Suppressor macrophage treated with lipopolysaccharide for 4 hours (primary cell): Measurements from ENCODE around the gene MBNL1.
"Not testable (repeated sequence)": the region's sequence is repeated elsewhere in the genome, so short reads cannot be mapped to it uniquely, and the experiment has no call there.

Source experiments
- DNase-seq: peaks from one replicate; pipeline ENCODE4 v3.0.0-alpha.2; 2020

Gene MBNL1

DNA sequence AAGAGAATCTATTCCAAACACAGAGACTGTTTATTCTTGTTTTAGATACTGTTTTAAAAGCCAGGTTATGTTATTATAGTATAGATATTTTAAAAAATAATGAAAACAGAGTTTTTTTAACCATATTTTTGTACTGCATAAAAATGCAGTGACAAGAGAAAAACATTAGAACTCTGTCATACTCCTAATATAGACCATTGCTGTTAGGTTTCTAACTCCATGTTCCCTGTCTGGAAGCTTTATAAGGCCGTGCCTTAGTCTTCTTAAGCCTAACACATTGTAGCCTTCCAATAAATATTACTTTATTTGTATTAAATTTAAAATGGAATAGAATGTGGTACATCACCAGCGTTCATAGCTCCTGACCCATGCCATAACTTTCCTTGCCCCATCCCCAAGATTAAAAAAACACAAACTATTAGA is 53.2 kb downstream of the MBNL1 start:
- DNase-seq, result no peak

DNA sequence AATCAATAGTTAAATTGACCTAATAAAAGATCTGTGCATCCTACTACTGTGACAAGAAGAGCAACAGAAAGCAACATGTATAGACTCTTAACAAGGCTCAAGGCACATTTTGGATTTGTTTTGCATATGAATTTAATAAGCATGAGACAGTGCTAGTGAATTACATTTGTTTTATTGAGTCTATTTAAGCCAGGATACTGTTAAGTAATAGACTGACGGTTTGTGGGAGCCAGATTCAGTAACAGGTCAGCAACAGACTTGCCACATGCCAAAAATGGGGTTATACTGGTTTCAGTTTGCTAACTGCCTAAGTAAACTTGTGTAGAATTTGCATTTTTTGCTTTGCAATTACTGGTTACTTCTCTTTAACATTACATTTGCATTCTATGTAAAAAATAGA is 54.0 kb downstream of the MBNL1 start:
- DNase-seq, result peak; percentile 45

DNA sequence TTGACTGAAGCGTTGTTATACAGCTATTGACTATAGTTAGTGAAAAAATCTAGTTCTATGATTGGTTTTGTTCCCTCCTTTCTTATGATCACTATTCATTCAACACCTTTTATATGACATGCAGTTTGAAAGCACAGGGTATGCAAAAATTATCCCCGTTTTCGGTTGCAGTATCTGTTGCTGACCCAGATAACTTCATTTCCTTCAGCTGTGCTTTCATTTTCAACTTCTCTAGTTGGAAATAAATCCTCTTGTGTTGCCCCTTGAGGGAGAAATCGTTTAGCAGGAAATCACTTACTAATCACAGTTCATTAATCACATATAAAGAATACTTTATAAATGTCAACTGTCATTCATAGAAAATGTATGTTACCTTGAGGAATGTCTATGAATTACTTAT is 55.1 kb downstream of the MBNL1 start:
- peak; percentile 62 for DNase-seq

DNA sequence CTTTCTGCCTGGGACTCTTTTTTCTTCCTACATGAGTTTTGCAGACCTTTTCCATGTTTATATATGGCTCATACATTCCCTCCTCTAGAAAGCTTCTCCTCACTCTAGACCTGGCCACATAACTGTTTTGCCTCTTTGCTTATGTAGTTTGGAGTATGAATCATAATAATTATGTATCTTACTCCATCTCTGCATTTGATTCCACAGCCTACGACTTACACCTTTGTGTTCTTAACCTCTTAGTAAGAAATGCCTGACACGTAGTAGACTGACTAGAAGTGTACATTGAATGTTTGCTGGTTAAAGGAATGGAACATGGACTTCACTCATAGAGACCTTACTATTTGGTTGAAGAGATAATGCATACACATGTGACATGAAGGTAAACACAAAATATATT is 56.4 kb downstream of the MBNL1 start:
- DNase-seq, result no peak

DNA sequence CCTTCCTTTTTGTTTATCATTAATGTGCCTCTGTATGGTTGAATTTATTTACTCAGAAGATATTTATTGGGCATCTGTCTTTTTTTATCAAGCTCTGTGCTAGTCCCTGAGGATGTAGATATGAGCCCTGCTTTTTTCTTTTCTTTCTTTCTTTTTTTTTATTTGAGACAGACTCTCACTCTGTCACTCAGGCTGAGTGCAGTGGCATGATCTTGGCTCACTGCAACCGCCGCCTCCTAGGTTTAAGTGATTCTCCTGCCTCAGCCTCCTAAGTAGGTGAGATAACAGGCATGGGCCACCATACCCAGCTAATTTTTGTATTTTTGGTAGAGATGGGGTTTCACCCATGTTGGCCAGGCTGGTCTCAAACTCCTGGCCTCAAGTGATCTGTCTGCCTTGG is 58.5 kb downstream of the MBNL1 start:
- no peak for DNase-seq

DNA sequence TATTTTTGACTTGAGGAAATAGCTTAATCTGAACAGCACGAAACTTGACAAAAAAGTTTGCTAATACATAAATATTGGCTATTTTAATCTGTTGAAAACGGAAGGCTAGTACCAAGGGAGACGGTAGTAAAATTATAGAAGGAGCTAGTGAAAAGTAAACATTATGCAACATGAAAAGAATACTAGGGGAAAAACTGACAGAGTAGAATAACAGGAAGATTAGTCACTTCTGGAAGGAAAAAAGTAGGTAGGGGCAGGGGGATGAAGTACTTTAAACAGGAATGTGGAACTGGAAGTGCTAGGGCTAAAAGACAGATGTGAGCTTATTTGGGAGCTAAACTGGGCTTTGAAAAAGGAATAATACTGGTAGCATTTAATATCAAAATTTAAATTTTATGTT is 60.1 kb downstream of the MBNL1 start:
- DNase-seq, result peak; percentile 64

DNA sequence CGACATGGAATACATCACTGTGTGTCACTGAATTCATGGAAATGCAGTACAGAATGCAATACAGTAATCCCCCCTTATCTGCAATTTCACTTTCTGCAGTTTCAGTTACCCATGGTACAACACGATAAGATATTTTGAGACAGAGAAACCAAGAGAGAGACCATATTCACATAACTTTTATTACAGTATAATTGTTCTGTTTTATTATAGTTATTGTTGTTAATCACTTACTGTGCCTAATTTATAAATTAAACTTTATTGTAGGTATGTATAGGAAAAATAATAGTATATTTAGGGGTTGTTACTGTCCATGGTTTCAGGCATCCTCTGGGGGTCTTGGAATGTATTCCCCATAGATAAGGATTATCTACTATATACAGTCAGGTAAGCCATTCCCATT is 61.8 kb downstream of the MBNL1 start:
- peak; percentile 21 for DNase-seq

DNA sequence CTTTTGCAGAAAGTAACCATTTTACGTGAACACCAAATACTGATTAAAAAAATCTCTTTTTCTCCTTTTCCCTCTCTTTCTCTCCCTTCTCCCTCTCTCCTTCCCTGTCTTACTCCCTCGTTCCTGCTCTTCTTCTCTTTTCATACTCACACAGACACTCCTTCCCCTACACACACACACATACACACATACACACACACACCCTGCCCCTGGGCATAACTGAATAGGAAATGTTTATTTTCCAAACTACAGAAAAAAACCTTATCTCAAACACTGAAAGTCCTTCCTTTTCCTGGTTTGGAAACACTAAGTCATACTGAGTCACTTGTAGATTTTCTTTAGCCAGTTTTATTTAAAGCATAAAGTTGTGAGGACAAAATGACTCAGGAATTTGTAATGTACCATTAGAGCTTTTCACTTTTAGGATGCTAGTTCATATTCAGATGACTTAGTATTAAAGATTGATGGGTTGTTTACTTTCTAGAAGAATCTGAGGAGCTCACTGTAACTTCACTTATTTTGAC is 62.4 kb downstream of the MBNL1 start:
- DNase-seq, result peak; percentile 77

DNA sequence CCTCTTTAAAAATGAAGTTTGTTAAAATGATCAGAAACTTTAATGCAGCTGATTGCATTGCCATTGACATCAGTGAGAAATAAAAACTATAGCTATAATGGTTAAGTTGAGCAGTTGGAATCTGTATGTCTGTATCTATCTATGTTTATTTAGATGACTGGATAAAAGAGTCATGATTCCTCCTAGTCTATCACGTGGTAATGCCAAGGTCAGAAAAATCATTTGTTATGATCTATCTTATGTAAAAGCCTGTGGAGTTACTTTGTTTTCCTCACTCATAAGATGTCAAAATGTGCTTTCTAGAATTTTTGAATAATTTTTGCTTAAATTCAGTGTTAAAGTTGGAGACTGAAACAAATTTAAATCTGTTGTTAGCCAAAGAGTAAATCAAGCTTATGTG is 63.3 kb downstream of the MBNL1 start:
- DNase-seq, result no peak

DNA sequence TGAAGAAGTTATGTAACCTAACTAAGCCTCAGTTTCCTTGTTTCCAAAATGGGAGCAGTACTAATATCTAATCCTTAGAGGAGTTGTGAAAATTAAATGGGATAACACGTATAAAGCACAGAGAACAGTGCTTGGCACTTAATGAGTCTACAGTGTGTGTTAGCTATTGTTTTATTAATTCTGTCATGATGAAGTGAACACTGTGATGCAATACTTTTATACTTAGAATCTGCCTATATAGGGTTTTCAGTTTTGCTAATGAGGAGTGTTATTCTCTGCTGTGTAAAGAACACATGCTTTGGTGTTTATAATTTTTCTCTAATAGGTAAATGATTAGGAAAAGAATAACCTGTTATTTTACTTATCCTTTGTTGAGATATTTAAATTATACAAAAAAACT is 65.2 kb downstream of the MBNL1 start:
- DNase-seq, result no peak

DNA sequence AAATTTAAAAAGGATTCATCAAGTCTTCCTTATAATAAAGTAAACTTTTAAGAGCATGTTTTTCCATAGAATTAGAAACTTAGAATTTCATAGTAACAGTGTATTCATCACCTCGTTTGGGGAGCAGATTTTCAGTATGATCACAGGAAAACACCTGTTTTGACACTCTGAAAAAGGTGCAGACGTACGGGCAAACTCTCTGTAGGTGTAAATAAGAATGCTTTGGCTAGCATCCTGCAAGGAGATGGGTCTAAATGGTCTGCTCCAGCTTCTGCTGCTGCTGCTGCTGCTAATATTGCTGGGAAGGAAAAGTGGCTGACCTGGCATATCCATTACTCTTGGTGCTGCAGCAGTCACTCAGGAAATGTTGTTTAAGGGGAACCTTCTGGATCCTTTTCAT is 66.0 kb downstream of the MBNL1 start:
- DNase-seq, result no peak

DNA sequence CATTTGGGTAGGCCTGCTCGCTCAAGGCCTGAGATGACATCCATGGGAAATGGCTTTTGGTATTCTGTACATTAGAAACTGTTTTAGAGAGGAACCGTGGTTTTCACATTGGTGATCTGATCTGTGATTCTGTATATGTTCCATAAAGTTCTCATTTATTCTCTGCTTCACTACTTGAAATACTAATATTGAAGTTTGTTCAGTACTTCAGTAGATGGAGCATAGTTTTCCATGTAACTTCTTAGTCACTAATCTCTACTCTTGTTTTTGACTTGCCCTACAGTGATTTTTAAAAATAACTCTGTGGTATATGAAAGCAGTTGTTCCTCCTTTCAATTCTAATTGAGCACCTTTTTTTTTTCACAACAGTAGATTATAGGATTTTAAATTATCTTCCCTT is 66.5 kb downstream of the MBNL1 start:
- no peak for DNase-seq

DNA sequence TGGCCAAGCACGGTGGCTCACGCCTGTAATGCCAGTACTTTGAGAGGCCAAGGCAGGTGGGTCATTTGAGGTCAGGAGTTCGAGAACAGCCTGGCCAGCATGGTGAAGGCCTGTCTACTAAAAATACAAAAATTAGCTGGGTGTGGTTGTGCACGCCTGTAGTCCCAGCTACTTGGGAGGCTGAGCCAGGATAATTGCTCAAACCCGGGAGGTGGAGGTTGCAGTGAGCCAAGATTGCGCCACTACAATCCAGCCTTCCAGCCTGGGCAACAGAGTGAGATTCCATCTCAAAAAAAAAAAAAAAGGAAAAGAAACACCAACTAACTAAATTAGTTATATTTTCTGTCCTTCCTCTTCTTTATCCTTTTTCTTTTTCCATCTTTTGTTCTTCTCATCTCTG is 68.6 kb downstream of the MBNL1 start:
- not testable (repeated sequence) for DNase-seq

DNA sequence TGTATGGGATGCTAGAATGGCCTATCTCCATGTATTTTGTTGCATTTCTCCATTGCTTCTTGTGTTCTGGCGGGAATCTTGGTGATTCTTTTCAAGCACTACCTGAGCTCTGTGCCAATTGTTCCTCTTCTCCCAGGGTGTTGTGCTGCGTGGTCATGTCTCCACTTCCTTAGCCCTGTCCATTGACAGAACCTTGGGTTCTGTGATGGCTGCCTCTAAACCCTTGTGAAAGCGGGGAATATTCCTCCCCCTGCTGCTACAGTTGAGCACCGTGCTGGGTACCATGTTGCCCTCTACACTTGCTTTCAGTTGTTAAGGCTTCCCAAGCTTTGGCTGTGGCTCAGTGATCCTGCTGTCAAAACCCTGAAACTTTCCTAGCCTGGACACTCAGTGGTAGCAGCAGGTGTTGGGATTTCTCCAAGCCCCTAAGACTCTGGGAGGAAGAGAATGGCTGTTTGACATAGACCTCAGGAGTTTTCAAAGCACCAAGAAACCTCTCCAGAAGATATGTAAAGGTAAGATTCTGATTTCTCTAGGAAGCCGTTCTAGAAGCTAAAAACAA is 69.5 kb downstream of the MBNL1 start:
- DNase-seq, result no peak

DNA sequence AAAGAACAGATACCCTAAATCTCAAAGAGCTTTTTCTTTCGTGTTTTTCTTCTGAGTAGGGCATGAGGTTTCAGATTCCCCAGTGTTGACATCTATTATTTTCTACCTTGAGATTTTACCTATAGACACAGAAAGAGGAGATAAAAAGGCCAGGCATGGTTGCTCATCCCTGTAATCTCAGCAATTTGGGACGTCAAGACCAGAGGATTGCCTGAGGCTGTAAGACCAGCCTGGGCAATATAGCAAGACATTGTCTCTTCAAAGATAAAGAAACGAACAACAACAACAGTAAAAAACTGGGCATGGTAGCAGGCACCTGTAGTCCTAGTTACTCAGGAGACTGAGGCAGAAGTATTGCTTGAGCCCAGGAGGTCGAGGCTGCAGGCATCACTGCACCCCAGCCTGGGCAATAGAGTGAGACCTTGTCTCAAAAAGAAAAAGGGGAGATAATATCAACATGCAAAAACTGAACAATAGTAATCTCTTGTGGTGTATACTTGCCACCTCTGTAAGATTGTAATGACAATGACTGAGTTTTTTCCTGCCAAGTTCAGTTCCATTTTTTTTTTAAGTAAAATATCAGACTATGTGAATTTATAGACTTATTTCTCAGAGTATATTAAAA is 71.3 kb downstream of the MBNL1 start:
- no peak for DNase-seq

DNA sequence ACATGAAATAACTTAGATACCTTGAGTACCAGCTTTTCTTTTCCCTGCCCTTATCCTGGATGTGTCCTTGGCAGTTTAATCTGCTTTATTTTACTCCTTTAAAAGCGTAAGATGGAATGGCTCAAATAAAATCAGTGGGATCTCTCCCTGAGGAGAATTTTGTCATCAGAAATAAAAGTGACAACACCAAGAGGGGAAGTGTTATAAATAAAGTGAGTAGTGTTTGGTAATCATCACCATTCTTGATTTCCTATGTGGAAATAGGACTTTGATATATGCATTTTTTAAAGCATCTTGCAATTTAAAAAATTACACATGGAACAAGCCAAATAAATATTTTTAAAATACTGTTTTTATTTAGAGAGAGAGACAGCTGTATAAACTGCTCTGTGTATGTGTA is 76.5 kb downstream of the MBNL1 start:
- DNase-seq, result peak; percentile 22

DNA sequence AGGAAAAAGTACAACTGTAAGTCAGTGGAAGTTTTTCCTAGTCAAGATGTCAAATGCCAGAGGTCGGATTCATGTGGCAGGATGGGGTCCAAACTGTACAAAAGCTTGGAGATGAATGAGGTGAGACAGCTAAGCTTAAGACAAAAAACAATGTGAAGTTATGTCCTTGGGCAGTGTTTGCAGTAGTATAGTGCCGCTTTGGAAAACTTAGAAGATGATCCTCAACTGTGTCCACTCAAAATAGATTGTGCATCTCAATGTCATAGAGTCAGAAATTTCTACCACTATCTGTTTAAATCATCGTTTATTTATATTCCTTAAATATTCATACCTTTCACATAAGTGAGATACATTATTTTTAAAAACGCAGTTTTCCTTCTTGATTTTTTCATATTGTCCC is 77.3 kb downstream of the MBNL1 start:
- no peak for DNase-seq

DNA sequence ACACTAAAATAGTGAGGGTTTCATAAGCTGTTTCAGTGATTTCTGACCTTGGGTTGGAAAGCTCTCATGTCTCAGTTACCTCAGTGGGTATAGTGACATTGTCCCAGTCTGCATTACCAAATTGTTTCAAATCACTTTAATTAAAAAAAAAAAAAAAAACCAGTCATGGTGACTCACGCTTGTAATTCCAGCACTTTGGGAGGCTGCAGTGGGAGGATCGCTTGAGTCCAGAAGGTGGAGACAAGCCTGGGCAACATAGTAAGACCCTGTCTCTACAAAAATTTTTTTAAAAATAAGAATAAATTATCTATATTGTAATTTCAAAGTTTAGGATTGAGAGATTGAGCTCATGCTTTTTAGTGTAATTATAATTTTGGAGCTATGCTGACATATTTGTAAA is 78.0 kb downstream of the MBNL1 start:
- no peak for DNase-seq

DNA sequence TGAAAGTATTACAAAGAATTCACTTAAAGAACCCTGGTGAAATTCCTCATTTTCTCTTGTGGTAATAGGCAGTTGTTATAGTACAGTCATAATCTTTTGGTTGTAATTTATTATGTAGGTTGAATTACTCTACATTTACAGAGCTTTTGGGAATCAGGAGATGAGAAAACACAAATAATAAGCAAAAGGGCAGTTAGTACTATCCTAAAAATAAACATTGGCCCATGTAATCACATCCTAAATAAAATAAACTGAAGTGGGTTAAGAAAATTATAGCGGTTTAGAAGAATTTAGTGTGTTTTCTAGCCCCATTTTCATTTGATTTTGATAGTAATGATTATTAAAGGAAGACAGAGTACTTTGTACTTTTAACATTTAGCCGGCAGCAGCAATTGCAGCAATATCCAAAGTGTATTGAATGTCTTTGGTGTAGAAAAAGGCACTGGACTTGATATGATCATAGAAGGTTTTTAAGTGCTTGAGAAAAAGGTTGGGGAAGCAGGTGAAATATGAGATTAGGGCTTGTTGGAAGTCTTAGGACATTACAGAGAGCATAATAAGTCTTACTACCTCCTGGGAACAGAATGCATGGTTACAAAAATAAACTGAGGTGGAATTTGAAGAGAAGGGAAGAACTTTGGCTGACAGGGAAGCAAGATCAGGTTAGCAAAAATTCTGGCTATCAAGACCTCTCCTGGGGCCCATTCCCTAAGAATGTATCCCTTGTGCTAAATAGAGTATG is 79.9 kb downstream of the MBNL1 start:
- DNase-seq, result no peak

DNA sequence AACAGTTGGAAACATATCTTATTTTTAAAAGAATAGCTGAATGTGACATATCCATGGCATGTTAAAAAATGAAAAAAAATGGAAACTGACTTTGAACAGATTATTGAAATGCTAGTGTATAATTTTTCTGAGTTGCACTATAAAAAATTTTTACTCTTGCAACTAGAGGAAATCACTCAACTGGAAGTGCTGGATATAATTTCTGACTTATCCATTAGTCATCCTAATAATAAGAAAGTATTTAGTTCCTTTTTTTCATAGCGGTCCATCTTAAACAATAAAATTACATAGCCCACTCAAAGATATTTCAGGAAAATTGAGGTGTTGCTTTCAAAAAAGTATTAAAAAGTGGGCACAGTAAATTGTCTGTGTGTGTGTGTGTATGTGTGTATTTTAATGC is 80.7 kb downstream of the MBNL1 start:
- DNase-seq, result peak; percentile 52

DNA sequence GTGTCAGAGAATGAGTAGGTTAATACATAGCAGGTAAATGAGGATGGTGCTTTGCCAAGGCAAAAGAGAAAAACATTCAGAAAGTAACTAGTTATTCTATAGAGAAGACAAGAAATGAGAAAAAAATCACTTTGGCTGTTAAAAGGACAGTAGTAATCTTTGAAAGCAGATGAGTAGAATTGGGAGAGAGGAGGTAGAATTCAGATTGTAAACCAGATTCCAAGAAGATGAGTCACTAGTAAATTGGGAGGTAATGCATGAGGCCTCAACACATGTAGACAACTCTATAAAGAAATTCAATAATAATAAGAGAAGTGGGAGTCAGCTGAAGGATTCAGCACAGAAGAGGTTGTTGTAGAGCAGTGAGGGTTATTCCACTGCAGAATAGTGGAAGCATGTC is 81.4 kb downstream of the MBNL1 start:
- no peak for DNase-seq

DNA sequence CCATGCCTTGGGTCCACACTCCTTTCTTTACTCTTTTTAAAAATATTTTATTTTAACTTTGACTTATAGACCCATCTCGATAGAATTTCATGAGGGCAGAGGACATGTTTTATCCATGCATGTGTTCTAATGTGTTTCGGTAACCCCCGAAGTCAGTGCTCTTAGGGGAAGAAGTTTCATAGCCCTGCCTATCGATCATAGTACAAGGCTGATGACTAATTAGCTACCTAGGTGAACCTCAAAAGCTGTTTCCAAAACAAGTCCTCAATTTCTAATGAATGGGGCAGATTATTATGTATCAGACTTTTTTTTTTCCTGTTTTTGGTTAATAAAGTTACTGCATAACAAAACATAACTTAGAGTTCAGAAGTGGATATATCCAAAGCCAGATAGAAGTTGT is 82.0 kb downstream of the MBNL1 start:
- no peak for DNase-seq

DNA sequence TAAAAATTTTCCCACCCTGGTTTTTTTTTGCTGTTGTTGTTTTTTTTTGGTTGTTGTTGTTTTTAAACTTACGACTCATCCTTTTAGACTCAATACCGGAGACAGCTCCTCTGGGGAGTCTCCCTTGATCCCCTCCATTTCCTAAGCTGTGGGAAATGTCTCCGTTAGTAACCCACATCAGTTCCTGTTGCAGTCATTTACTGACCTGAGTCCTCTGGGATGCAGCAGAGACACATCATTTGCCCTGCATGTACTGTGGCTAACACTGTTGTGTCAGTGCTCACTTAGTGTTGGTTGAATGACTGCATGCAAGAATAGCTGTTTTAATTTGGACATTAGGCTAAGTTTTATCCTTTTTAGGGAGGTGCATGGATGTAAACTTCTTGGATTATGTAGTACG is 83.8 kb downstream of the MBNL1 start:
- no peak for DNase-seq

DNA sequence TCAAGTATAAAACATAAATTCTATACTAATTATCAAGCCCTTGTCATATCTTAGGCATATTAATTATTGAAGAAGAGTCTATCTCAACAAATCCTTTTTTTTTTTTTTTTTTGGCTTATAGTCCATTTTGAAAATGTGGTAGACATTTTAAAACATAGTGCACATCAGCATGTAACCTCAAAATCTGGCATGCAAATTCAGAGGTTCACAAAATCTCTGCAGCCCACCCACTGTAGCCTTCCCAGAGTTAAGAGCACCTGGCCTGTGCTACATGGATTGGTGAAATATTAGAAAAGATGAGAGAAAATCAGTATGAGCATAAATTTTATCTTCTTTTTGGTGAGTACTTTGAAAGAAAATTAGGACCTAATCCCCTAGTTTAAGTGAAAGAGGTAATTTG is 84.8 kb downstream of the MBNL1 start:
- DNase-seq, result no peak
